Measurements from ENCODE around the gene HSPH1. TPM values are rescaled to one million over a fixed set of nuclear protein-coding genes. Genes with fewer than 3 reads are reported as not detected.
A peak's percentile ranks its signal among the peaks of the same experiment; 100 is the strongest.

Gene HSPH1
- total RNA-seq, 1 experiment from 2014 or later, result 145 TPM

DNA sequence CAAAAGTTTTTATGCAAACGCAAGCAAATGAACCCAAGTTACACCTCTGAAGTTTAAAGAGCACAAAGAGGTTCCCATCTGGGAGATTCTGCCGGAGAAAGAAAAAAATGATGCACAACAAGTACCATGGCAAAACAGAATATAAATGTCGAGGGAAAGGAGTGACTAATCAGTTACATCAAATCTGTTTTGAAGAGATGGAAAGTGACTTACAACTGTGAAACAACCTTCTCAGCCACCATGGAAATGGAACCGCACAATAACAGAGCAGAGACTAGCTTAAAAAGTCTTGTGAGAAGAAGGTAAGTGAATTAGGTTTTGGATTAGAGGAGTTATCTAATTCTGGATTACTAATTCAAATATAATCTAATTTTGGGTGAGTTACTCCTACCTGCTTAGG is 2.4 kb downstream of the HSPH1 start:
- no peaks in the 10 kb centered on the region for H3K27me3 ChIP-seq (ENCODE audit: control insufficient read depth, insufficient read depth, low read length)
- H3K4me3 ChIP-seq (ENCODE audit: low read depth in 2 of 2, low read length in 2 of 2), result peak overlapping the region; percentile 85
- H3K27ac ChIP-seq (ENCODE audit: low read length), result peak overlapping the region; percentile 61
- ChIA-PET CTCF (no interaction called here), POLR2A (no interaction called here)
- in situ Hi-C loops (cut with HindIII; ENCODE audit: low pct_unique_long_range_greater_than_20kb, low sequenced_read_pairs), result no loop called here
- no peak for ATAC-seq
- intact Hi-C loops (cut with micrococcal nuclease; ENCODE audit: unreplicated experiment), result no loop called here
- H3K9me3 ChIP-seq (ENCODE audit: control insufficient read depth, insufficient read depth, low read depth, low read length), result no peaks in the 10 kb centered on the region
- TF ChIP-seq SIN3A (IDR thresholded peaks at IDR 0.05; ENCODE audit: borderline replicate concordance, insufficient read depth, low read depth, low read length), result no peak
- TF ChIP-seq POLR2AphosphoS5 (IDR thresholded peaks at IDR 0.05; ENCODE audit: low read depth, low read length), result no peak
- TF ChIP-seq TCF7L2 (IDR thresholded peaks at IDR 0.05; ENCODE audit: low read depth, low read length), result no peak
- TF ChIP-seq, protein P1, sequence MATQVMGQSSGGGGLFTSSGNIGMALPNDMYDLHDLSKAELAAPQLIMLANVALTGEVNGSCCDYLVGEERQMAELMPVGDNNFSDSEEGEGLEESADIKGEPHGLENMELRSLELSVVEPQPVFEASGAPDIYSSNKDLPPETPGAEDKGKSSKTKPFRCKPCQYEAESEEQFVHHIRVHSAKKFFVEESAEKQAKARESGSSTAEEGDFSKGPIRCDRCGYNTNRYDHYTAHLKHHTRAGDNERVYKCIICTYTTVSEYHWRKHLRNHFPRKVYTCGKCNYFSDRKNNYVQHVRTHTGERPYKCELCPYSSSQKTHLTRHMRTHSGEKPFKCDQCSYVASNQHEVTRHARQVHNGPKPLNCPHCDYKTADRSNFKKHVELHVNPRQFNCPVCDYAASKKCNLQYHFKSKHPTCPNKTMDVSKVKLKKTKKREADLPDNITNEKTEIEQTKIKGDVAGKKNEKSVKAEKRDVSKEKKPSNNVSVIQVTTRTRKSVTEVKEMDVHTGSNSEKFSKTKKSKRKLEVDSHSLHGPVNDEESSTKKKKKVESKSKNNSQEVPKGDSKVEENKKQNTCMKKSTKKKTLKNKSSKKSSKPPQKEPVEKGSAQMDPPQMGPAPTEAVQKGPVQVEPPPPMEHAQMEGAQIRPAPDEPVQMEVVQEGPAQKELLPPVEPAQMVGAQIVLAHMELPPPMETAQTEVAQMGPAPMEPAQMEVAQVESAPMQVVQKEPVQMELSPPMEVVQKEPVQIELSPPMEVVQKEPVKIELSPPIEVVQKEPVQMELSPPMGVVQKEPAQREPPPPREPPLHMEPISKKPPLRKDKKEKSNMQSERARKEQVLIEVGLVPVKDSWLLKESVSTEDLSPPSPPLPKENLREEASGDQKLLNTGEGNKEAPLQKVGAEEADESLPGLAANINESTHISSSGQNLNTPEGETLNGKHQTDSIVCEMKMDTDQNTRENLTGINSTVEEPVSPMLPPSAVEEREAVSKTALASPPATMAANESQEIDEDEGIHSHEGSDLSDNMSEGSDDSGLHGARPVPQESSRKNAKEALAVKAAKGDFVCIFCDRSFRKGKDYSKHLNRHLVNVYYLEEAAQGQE (IDR thresholded peaks at IDR 0.05; ENCODE audit: insufficient read depth in 1 of 2, low read depth in 2 of 2, low read length in 1 of 2), result no peak
- TF ChIP-seq CTCF (IDR thresholded peaks at IDR 0.05), result no peak
- H3K36me3 ChIP-seq (ENCODE audit: control insufficient read depth, insufficient read depth, low read length), result peaks cover 36% of the 10 kb centered on the region
- no peak for DNase-seq (ENCODE audit: low read depth, low spot score)
- H3K4me1 ChIP-seq (ENCODE audit: control insufficient read depth, insufficient read depth, low read length), result peaks cover 6% of the 10 kb centered on the region; the same call in 1 of the 2 replicates
- BruUV-seq (replicated peaks), result no TSS peak

DNA sequence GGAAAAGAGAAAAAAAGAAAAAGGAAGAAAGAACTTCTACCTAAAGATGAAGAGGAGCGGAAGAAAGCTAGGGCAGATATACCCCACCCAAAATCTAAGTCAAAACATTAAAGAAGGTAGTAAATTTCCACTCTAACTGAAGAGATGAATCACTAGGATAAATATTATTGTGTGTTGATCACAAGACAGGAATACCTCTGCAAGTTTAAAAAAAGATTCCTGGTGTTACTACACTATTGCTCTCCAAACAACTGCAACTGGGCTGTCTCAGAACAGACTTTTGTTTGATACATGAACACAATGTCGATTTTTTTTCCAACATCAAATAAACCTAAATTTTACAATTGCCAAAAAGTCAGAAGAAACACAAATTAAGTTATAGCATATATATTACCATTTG is 6.8 kb downstream of the HSPH1 start:
- no peak for TF ChIP-seq POLR2AphosphoS5 (IDR thresholded peaks at IDR 0.05; ENCODE audit: low read depth, low read length)
- TF ChIP-seq, protein P1 (IDR thresholded peaks at IDR 0.05; ENCODE audit: insufficient read depth in 1 of 2, low read depth in 2 of 2, low read length in 1 of 2), result no peak
- no peak for TF ChIP-seq CTCF (IDR thresholded peaks at IDR 0.05)
- TF ChIP-seq TCF7L2 (IDR thresholded peaks at IDR 0.05; ENCODE audit: low read depth, low read length), result no peak
- TF ChIP-seq SIN3A (IDR thresholded peaks at IDR 0.05; ENCODE audit: borderline replicate concordance, insufficient read depth, low read depth, low read length), result no peak
- ChIA-PET CTCF (interaction anchor here (0.7 kb wide), 1 partner anchor 45 kb away, joined by 5 read pairs; the partner anchor contains the start of gene B3GLCT), POLR2A (no interaction called here)
- DNase-seq (ENCODE audit: low read depth, low spot score) (no peak), ATAC-seq (no peak)
- intact Hi-C loops (cut with micrococcal nuclease; ENCODE audit: unreplicated experiment), result no loop called here
- Histone ChIP-seq H3K27ac (ENCODE audit: low read length) (no peak overlapping the region), H3K4me1 (ENCODE audit: control insufficient read depth, insufficient read depth, low read length) (no peaks in the 10 kb centered on the region; the same call in 1 of the 2 replicates), H3K36me3 (ENCODE audit: control insufficient read depth, insufficient read depth, low read length) (peaks cover 71% of the 10 kb centered on the region), H3K27me3 (ENCODE audit: control insufficient read depth, insufficient read depth, low read length) (no peaks in the 10 kb centered on the region), H3K9me3 (ENCODE audit: control insufficient read depth, insufficient read depth, low read depth, low read length) (no peaks in the 10 kb centered on the region), H3K4me3 (ENCODE audit: low read depth in 2 of 2, low read length in 2 of 2) (no peak overlapping the region)
- no TSS peak for BruUV-seq (replicated peaks)
- in situ Hi-C loops (cut with HindIII; ENCODE audit: low pct_unique_long_range_greater_than_20kb, low sequenced_read_pairs), result no loop called here

All from Panc1 (cell line).